ENCODE results near the gene CRTC3. TPM values are rescaled to one million over a fixed set of nuclear protein-coding genes. Genes with fewer than 3 reads are reported as not detected.

The CRTC3 gene
- total RNA-seq, 1 experiment from 2014 or later: 45.0 TPM

DNA sequence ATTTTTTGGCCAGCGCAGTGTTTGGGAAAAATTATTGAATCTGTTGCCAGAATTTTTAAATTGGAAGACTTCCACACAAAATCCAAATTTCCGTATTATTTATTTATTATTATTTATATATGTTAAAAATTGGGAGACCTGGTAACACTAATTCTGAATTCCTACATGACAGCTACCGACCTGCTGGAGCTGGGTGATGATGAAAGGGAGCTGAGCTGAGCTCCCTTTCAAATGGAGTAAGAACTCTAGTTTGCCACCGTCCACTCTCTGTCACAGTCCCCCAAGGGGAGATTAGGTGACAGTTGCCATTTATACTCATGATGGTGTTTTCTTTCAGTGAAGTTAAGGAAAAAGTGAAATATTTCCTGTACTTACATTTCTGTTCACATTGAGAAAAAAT is 1.4 kb downstream of the CRTC3 start:
- DNase-seq (ENCODE audit: low read depth, low spot score) (no peak), ATAC-seq (no peak)
- no TSS peak for BruUV-seq (replicated peaks)
- H3K4me1 ChIP-seq (ENCODE audit: control insufficient read depth, insufficient read depth, low read length): peaks cover 18% of the 10 kb centered on the region
- in situ Hi-C loops (cut with HindIII; ENCODE audit: low pct_unique_long_range_greater_than_20kb, low sequenced_read_pairs) (no loop called here), intact Hi-C loops (cut with micrococcal nuclease; ENCODE audit: unreplicated experiment) (no loop called here)
- POLR2A ChIA-PET: interaction anchor here (0.6 kb wide), 1 partner anchor 87 kb away, joined by 9 read pairs; no protein-coding TSS in a partner anchor
- no peaks in the 10 kb centered on the region for H3K27me3 ChIP-seq (ENCODE audit: control insufficient read depth, insufficient read depth, low read length)
- H3K9me3 ChIP-seq (ENCODE audit: control insufficient read depth, insufficient read depth, low read depth, low read length): no peaks in the 10 kb centered on the region
- peak overlapping the region; percentile 64 to 90 for H3K4me3 ChIP-seq (ENCODE audit: low read depth in 2 of 2, low read length in 2 of 2)
- CTCF ChIA-PET: interaction anchor here (0.6 kb wide), 1 partner anchor 123 kb away, joined by 3 read pairs; no protein-coding TSS in a partner anchor
- no peaks in the 10 kb centered on the region for H3K36me3 ChIP-seq (ENCODE audit: control insufficient read depth, insufficient read depth, low read length)
- 0 out of 2 replicates have a peak overlapping the region, but pooled peaks have one; percentile 9 for H3K27ac ChIP-seq (ENCODE audit: low read length)
- TF ChIP-seq, protein P1, sequence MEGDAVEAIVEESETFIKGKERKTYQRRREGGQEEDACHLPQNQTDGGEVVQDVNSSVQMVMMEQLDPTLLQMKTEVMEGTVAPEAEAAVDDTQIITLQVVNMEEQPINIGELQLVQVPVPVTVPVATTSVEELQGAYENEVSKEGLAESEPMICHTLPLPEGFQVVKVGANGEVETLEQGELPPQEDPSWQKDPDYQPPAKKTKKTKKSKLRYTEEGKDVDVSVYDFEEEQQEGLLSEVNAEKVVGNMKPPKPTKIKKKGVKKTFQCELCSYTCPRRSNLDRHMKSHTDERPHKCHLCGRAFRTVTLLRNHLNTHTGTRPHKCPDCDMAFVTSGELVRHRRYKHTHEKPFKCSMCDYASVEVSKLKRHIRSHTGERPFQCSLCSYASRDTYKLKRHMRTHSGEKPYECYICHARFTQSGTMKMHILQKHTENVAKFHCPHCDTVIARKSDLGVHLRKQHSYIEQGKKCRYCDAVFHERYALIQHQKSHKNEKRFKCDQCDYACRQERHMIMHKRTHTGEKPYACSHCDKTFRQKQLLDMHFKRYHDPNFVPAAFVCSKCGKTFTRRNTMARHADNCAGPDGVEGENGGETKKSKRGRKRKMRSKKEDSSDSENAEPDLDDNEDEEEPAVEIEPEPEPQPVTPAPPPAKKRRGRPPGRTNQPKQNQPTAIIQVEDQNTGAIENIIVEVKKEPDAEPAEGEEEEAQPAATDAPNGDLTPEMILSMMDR (IDR thresholded peaks at IDR 0.05): no peak
- TF ChIP-seq, protein P2, sequence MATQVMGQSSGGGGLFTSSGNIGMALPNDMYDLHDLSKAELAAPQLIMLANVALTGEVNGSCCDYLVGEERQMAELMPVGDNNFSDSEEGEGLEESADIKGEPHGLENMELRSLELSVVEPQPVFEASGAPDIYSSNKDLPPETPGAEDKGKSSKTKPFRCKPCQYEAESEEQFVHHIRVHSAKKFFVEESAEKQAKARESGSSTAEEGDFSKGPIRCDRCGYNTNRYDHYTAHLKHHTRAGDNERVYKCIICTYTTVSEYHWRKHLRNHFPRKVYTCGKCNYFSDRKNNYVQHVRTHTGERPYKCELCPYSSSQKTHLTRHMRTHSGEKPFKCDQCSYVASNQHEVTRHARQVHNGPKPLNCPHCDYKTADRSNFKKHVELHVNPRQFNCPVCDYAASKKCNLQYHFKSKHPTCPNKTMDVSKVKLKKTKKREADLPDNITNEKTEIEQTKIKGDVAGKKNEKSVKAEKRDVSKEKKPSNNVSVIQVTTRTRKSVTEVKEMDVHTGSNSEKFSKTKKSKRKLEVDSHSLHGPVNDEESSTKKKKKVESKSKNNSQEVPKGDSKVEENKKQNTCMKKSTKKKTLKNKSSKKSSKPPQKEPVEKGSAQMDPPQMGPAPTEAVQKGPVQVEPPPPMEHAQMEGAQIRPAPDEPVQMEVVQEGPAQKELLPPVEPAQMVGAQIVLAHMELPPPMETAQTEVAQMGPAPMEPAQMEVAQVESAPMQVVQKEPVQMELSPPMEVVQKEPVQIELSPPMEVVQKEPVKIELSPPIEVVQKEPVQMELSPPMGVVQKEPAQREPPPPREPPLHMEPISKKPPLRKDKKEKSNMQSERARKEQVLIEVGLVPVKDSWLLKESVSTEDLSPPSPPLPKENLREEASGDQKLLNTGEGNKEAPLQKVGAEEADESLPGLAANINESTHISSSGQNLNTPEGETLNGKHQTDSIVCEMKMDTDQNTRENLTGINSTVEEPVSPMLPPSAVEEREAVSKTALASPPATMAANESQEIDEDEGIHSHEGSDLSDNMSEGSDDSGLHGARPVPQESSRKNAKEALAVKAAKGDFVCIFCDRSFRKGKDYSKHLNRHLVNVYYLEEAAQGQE (IDR thresholded peaks at IDR 0.05; ENCODE audit: insufficient read depth in 1 of 2, low read depth in 2 of 2, low read length in 1 of 2): no peak
- no peak for TF ChIP-seq POLR2AphosphoS5 (IDR thresholded peaks at IDR 0.05; ENCODE audit: low read depth, low read length)
- no peak for TF ChIP-seq TCF7L2 (IDR thresholded peaks at IDR 0.05; ENCODE audit: low read depth, low read length)
- no peak for TF ChIP-seq SIN3A (IDR thresholded peaks at IDR 0.05; ENCODE audit: borderline replicate concordance, insufficient read depth, low read depth, low read length)

DNA sequence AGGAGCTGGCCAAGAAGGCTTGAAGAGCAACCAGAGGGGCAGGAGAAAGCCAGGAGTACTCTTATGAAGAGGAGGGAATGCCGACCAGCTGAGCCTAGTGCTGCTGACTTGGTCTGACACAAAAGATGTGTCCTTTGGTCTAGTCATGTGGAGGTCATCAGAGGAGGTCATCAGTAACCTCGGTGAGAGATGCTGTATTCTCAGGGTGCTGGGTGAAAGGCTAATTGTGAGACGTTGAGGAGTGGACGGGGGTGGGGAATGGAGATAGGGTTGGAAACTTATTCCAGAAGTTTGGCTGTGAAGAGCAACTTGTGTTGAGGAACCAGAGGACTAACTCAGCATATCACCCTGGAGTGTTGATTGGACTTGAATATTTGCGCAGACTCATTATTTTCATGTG is 5.5 kb downstream of the CRTC3 start:
- ATAC-seq (no peak), DNase-seq (ENCODE audit: low read depth, low spot score) (no peak)
- Histone ChIP-seq H3K9me3 (ENCODE audit: control insufficient read depth, insufficient read depth, low read depth, low read length) (no peaks in the 10 kb centered on the region), H3K27ac (ENCODE audit: low read length) (no peak overlapping the region), H3K27me3 (ENCODE audit: control insufficient read depth, insufficient read depth, low read length) (no peaks in the 10 kb centered on the region), H3K36me3 (ENCODE audit: control insufficient read depth, insufficient read depth, low read length) (no peaks in the 10 kb centered on the region), H3K4me1 (ENCODE audit: control insufficient read depth, insufficient read depth, low read length) (peaks cover 14% of the 10 kb centered on the region), H3K4me3 (ENCODE audit: low read depth in 2 of 2, low read length in 2 of 2) (no peak overlapping the region)
- CTCF ChIA-PET: no interaction called here
- POLR2A ChIA-PET: interaction anchor here (0.7 kb wide), 1 partner anchor 12 kb away, joined by 10 read pairs; no protein-coding TSS in a partner anchor
- TF ChIP-seq, protein P2 (IDR thresholded peaks at IDR 0.05; ENCODE audit: insufficient read depth in 1 of 2, low read depth in 2 of 2, low read length in 1 of 2): no peak
- TF ChIP-seq POLR2AphosphoS5 (IDR thresholded peaks at IDR 0.05; ENCODE audit: low read depth, low read length) (no peak), SIN3A (IDR thresholded peaks at IDR 0.05; ENCODE audit: borderline replicate concordance, insufficient read depth, low read depth, low read length) (no peak), TCF7L2 (IDR thresholded peaks at IDR 0.05; ENCODE audit: low read depth, low read length) (no peak)
- TF ChIP-seq, protein P1 (IDR thresholded peaks at IDR 0.05): no peak
- no TSS peak for BruUV-seq (replicated peaks)
- in situ Hi-C loops (cut with HindIII; ENCODE audit: low pct_unique_long_range_greater_than_20kb, low sequenced_read_pairs): no loop called here
- intact Hi-C loops (cut with micrococcal nuclease; ENCODE audit: unreplicated experiment): no loop called here

Measured in Panc1 (cell line).